ENCODE measurements around the gene SLC13A3.
A peak's percentile ranks its signal among the peaks of the same experiment; 100 is the strongest.

SLC13A3 gene

DNA sequence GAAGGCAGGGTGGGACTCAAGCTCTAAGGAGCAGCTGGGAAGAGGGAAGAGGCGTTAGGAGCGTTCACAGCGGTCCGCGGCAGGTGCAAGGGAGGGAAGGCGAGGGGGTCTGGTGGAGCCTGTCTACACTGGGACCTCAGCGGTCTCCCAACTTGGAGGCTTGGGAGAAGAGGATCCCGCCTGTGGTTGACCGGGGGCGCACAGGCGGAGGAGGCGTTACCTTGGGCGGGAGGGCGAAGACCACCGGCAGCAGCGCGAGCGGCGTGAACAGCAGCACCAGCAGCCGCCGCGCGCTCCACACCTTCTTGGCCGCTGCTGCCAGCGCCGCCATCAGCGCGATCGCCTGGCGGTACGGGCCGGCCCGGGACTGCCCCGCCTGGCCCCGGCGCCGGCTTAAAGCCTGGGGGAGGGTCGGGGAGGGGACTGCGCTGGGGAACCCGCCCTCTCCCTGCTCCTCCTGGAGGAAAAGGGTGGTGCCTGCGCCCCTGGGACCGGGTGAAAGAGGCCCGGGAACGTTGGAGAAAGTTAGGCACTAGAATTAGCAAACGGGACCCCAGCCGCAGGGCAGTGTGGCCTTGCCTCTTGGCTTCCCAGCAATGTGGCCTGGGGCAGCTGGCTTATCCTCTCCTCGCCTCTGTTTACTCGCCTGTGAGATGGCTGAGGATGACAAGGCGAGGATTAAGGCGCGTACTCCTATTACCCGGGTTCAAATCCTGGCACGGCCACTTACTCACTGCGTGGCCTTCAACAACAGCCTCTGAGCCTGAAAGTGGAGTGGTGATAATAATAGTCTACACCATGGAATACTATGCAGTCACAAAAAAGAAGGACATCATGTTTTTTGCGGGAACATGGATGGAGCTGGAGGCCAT, at the start of gene SLC13A3:
Gene SLC13A3 (minus strand): TSS at position 369 of the 872 bp plus-strand sequence. CDS start 38 bp downstream, at position 331.
- TF ChIP-seq POLR2AphosphoS5 (IDR thresholded peaks at IDR 0.05; ENCODE audit: borderline replicate concordance, low read depth, low read length), result no peak
- no peak for TF ChIP-seq EZH2 (IDR thresholded peaks at IDR 0.05)
- no peak for TF ChIP-seq FOXP2 (optimal IDR thresholded peaks at IDR 0.05; ENCODE audit: control extremely low read depth, extremely low read length, insufficient read depth)
- no peak within 1 kb of the TSS for H3K4me3 ChIP-seq
- H3K27ac ChIP-seq, result no peak within 1 kb of the TSS
- H3K36me3 ChIP-seq (ENCODE audit: insufficient read depth, low read length), result no peaks in the 10 kb centered on the region
- no peak within 1 kb of the TSS for H3K9ac ChIP-seq (ENCODE audit: insufficient read length)
- no peak for DNase-seq (ENCODE audit: low read depth, low spot score)
- no peaks in the 10 kb centered on the region for H3K9me3 ChIP-seq (ENCODE audit: low read depth, low read length)

DNA sequence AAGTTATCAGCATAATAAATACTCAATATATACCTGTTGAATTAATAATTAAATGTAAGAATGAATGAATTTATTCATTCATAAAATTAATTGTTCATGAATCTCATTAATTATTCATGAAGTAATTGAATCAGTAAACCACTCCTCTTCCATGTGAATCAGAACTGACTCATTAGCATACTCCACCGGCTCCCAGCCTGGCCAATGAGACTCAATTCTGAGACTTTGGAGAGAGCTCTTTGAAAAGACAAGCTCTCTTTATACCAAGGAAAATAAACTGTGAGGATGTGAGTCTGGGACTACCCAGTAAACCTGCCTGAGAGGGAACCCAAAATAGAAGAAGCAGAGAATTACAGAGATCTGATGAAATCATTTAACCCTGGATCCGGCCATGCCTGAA, 49.8 kb upstream of the SLC13A3 start:
- no peak for TF ChIP-seq FOXP2 (optimal IDR thresholded peaks at IDR 0.05; ENCODE audit: control extremely low read depth, extremely low read length, insufficient read depth)
- TF ChIP-seq POLR2AphosphoS5 (IDR thresholded peaks at IDR 0.05; ENCODE audit: borderline replicate concordance, low read depth, low read length), result no peak
- no peak for TF ChIP-seq EZH2 (IDR thresholded peaks at IDR 0.05)
- H3K9ac ChIP-seq (ENCODE audit: insufficient read length), result no peak overlapping the region
- no peaks in the 10 kb centered on the region for H3K36me3 ChIP-seq (ENCODE audit: insufficient read depth, low read length)

DNA sequence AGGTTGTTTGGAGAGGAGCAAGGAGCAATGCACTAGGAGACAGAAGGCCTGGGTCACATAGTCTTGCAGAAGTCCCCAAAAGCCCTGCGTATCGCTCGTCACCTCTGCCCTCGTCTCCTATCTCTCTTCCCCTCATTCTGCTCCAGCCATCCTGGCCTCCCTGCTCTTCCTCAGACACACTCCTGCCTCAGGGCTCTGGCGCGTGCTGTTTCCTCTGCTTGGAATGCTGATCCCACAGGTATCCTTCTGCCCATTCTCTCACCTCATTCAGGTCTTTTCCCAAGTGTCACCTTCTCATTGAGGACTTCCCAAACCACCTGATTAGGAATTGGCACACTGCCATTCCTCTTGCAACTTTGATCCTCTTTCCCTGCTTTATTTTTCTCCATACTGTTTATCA, 49.2 kb upstream of the SLC13A3 start:
- no peak for DNase-seq (ENCODE audit: low read depth, low spot score)
- no peaks in the 10 kb centered on the region for H3K36me3 ChIP-seq (ENCODE audit: insufficient read depth, low read length)
- no peak overlapping the region for H3K27ac ChIP-seq
- no peaks in the 10 kb centered on the region for H3K9me3 ChIP-seq (ENCODE audit: low read depth, low read length)
- H3K4me3 ChIP-seq, result no peak overlapping the region
- H3K9ac ChIP-seq (ENCODE audit: insufficient read length), result no peak overlapping the region
- no peak for TF ChIP-seq POLR2AphosphoS5 (IDR thresholded peaks at IDR 0.05; ENCODE audit: borderline replicate concordance, low read depth, low read length)
- TF ChIP-seq EZH2 (IDR thresholded peaks at IDR 0.05), result no peak
- TF ChIP-seq FOXP2 (optimal IDR thresholded peaks at IDR 0.05; ENCODE audit: control extremely low read depth, extremely low read length, insufficient read depth), result no peak

More for the DNA sequence above, 49.8 kb upstream of the SLC13A3 start:
- DNase-seq (ENCODE audit: low read depth, low spot score), result no peak
- Histone ChIP-seq H3K4me3 (no peak overlapping the region), H3K27ac (no peak overlapping the region), H3K9me3 (ENCODE audit: low read depth, low read length) (no peaks in the 10 kb centered on the region)

DNA sequence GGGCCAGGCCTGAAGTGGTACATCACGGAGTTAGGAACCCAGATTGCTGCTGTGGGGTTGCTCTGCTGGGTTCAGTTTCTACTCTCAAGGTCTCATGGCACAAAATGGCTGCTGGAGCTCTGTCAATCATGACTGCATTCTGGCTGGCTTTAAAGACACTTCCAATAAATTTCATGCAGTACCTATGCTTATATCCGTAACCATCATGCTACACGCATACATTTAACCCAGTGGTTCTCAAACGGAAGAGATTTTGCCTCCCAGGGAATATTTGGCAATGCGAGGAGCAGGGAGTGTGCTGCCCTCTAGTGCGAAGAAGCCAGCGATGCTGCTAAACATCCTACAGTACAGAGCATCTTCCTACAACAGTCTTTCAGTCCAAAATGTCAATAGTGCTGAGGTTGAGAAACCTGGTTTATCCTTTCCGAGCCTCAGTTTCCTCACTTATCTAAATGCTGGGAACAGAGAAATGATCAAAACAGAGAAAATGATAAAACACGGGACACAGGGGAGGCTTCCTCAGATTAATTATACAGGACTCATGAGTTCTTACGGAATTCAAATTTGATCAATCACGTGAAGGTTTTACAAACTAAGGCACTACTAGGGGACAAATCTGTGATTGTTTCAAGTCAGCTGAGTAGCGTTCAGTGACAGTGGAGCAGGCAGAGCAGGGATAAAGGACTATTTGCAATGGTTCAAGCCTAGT, 48.5 kb upstream of the SLC13A3 start:
- H3K36me3 ChIP-seq (ENCODE audit: insufficient read depth, low read length), result no peaks in the 10 kb centered on the region

GRCh38 chr20:46698788-46699187, 47.5 kb upstream of the SLC13A3 start:
- Histone ChIP-seq H3K27ac (no peak overlapping the region), H3K36me3 (ENCODE audit: insufficient read depth, low read length) (no peaks in the 10 kb centered on the region), H3K4me3 (no peak overlapping the region), H3K9me3 (ENCODE audit: low read depth, low read length) (no peaks in the 10 kb centered on the region), H3K9ac (ENCODE audit: insufficient read length) (no peak overlapping the region)
- no peak for TF ChIP-seq POLR2AphosphoS5 (IDR thresholded peaks at IDR 0.05; ENCODE audit: borderline replicate concordance, low read depth, low read length)
- no peak for TF ChIP-seq EZH2 (IDR thresholded peaks at IDR 0.05)
- no peak for TF ChIP-seq FOXP2 (optimal IDR thresholded peaks at IDR 0.05; ENCODE audit: control extremely low read depth, extremely low read length, insufficient read depth)
- no peak for DNase-seq (ENCODE audit: low read depth, low spot score)

More for the DNA sequence above, 48.5 kb upstream of the SLC13A3 start:
- no peak for DNase-seq (ENCODE audit: low read depth, low spot score)
- H3K9me3 ChIP-seq (ENCODE audit: low read depth, low read length), result no peaks in the 10 kb centered on the region
- no peak for TF ChIP-seq FOXP2 (optimal IDR thresholded peaks at IDR 0.05; ENCODE audit: control extremely low read depth, extremely low read length, insufficient read depth)
- TF ChIP-seq POLR2AphosphoS5 (IDR thresholded peaks at IDR 0.05; ENCODE audit: borderline replicate concordance, low read depth, low read length), result no peak
- no peak for TF ChIP-seq EZH2 (IDR thresholded peaks at IDR 0.05)
- no peak overlapping the region for H3K27ac ChIP-seq
- H3K9ac ChIP-seq (ENCODE audit: insufficient read length), result no peak overlapping the region
- no peak overlapping the region for H3K4me3 ChIP-seq

GRCh38 chr20:46696791-46697279, 45.6 kb upstream of the SLC13A3 start:
- no peak for TF ChIP-seq EZH2 (IDR thresholded peaks at IDR 0.05)
- TF ChIP-seq POLR2AphosphoS5 (IDR thresholded peaks at IDR 0.05; ENCODE audit: borderline replicate concordance, low read depth, low read length), result no peak
- no peak for TF ChIP-seq FOXP2 (optimal IDR thresholded peaks at IDR 0.05; ENCODE audit: control extremely low read depth, extremely low read length, insufficient read depth)
- Histone ChIP-seq H3K27ac (no peak overlapping the region), H3K4me3 (no peak overlapping the region), H3K9me3 (ENCODE audit: low read depth, low read length) (no peaks in the 10 kb centered on the region), H3K9ac (ENCODE audit: insufficient read length) (no peak overlapping the region), H3K36me3 (ENCODE audit: insufficient read depth, low read length) (no peaks in the 10 kb centered on the region)
- DNase-seq (ENCODE audit: low read depth, low spot score), result no peak

DNA sequence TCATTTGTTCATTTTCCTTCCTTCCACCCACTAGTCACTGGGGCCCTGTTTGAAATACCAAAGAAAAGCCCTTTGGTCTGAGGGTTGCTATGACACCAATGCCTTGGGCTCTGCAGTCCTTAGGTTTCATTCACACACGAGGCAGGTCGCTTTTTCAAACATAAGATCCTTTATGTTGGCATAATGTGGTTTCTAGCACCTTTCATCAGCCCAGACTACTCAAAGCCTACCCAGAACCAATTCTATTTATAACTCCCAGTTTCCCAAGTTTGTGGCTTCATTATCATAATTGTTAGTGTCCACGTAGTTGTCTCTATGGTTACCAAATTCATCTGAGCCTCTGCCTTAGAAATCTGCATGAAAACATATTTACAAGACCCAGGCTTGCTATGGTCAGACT, 44.6 kb upstream of the SLC13A3 start:
- TF ChIP-seq FOXP2 (optimal IDR thresholded peaks at IDR 0.05; ENCODE audit: control extremely low read depth, extremely low read length, insufficient read depth), result no peak
- TF ChIP-seq POLR2AphosphoS5 (IDR thresholded peaks at IDR 0.05; ENCODE audit: borderline replicate concordance, low read depth, low read length), result no peak
- no peak for TF ChIP-seq EZH2 (IDR thresholded peaks at IDR 0.05)
- DNase-seq (ENCODE audit: low read depth, low spot score), result peak; percentile 44
- peak overlapping the region; percentile 23 for H3K4me3 ChIP-seq
- no peaks in the 10 kb centered on the region for H3K9me3 ChIP-seq (ENCODE audit: low read depth, low read length)
- no peaks in the 10 kb centered on the region for H3K36me3 ChIP-seq (ENCODE audit: insufficient read depth, low read length)
- peak overlapping the region; percentile 1 for H3K9ac ChIP-seq (ENCODE audit: insufficient read length)
- H3K27ac ChIP-seq, result peak overlapping the region; percentile 71

DNA sequence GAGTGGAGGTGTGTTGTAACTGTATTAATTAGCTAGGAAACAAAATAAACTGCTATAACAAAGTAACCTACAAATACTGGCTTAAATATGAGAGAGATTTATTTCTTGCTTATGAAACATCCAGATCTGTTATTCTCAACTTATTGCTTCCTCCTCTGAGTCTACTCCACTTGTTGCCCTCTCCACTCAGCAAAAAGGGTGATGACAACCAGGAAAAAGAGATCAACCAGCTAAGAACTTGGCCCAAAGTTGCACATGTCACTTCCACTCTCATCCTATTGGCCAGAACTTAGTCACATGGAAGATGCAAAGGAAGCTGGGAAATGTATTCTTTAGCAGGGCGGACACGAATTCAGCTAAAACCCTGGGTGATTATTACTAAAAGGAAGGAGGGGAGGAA, 43.2 kb upstream of the SLC13A3 start:
- TF ChIP-seq EZH2 (IDR thresholded peaks at IDR 0.05) (no peak), FOXP2 (optimal IDR thresholded peaks at IDR 0.05; ENCODE audit: control extremely low read depth, extremely low read length, insufficient read depth) (no peak), POLR2AphosphoS5 (IDR thresholded peaks at IDR 0.05; ENCODE audit: borderline replicate concordance, low read depth, low read length) (no peak)
- Histone ChIP-seq H3K9ac (ENCODE audit: insufficient read length) (no peak overlapping the region), H3K36me3 (ENCODE audit: insufficient read depth, low read length) (no peaks in the 10 kb centered on the region), H3K27ac (no peak overlapping the region), H3K9me3 (ENCODE audit: low read depth, low read length) (no peaks in the 10 kb centered on the region), H3K4me3 (no peak overlapping the region)
- no peak for DNase-seq (ENCODE audit: low read depth, low spot score)

All from SK-N-MC (cell line).